HepG2 (cell line): Measurements from ENCODE around the gene EPHA2. TPM values are rescaled to one million over a fixed set of nuclear protein-coding genes. Genes with fewer than 3 reads are reported as not detected.

ENCODE experiments used
- ATAC-seq: fragments of 200-7000 bp; cut with Tn5 transposase; 3 replicates; pipeline ENCODE4 v1.9.1; 2020; ENCODE audit warnings: mild to moderate bottlenecking, moderate library complexity
- BruUV-seq: library from RNA; stranded (reverse); fragments of 400-500 nt; replicated peaks from 2 replicates; lab custom pipeline; 2021; lab: Mats Ljungman, UMichigan
- CTCF ChIA-PET: fragments of 300-600 bp; formaldehyde crosslinking; extraction: SDS; loops from one replicate; lab custom pipeline; 2021; ENCODE audit warnings: low total read pairs, inconsistent platforms, low intra/inter-chr PET ratio; lab: Yijun Ruan, JAX
- POLR2A ChIA-PET: fragments of 350-600 bp; sonication (Branson Sonifier 250); formaldehyde crosslinking; loops from one replicate; lab custom pipeline; 2020; ENCODE audit warnings: antibody characterized with exemption, inconsistent platforms; lab: Yijun Ruan, JAX
- DNase-seq: peaks from one replicate; pipeline ENCODE4 v3.0.0-alpha.2; 2015; ENCODE audit warnings: low spot score
- FAIRE-seq: peaks from 3 replicates; lab custom pipeline; 2011; peaks lifted over from hg19 to GRCh38; lab: Jason Lieb, UNC
- H2AFZ ChIP-seq: one replicate; pipeline ENCODE4 v1.6.1; 2011; ENCODE audit warnings: low read length, inconsistent platforms
- H3K27ac ChIP-seq: fragments of 300-600 bp; 3 replicates; pipeline ENCODE4 v1.8.0; 2011; ENCODE audit warnings: mixed run types, mild to moderate bottlenecking, mixed read lengths, low read length, inconsistent platforms; ENCODE audit not compliant: insufficient read depth; ENCODE audit errors: extremely low read length
- H3K27me3 ChIP-seq, 2 experiments: fragments of 200-600 bp in 1 of 2; 2 replicates in 1 of 2; 3 replicates in 1 of 2; pipeline versions ENCODE4 v1.6.0 to v1.8.0; 2011; ENCODE audit warnings: low read length in 2 of 2, mild to moderate bottlenecking in 2 of 2, moderate library complexity in 2 of 2, inconsistent platforms in 1 of 2; ENCODE audit not compliant: insufficient read depth in 2 of 2, control insufficient read depth in 1 of 2
- H3K36me3 ChIP-seq, 2 experiments: fragments of 200-600 bp in 1 of 2; replicated peaks in 1 of 2; 2 replicates in 1 of 2; 3 replicates in 1 of 2; pipeline versions ENCODE4 v1.5.1 to v1.8.0; 2011; ENCODE audit warnings: low read length in 2 of 2, inconsistent platforms in 1 of 2; ENCODE audit not compliant: insufficient read depth in 2 of 2, control insufficient read depth in 1 of 2
- H3K4me1 ChIP-seq: 2 replicates; pipeline ENCODE4 v1.5.1; 2012; ENCODE audit warnings: low read length, inconsistent platforms; ENCODE audit not compliant: insufficient read depth
- H3K4me2 ChIP-seq: 2 replicates; pipeline ENCODE4 v1.6.0; 2011; ENCODE audit warnings: low read depth, low read length, inconsistent platforms
- H3K4me3 ChIP-seq, 3 experiments: fragments of 200-600 bp in 1 of 3; sonication (generic), shearing (Covaris generic) in 1 of 3; replicated peaks in 1 of 3; 2 replicates each; pipeline ENCODE4 v1.5.1; 2011 to 2016; ENCODE audit warnings: low read length in 3 of 3, inconsistent platforms in 2 of 3, low read depth in 2 of 3, mild to moderate bottlenecking in 2 of 3, control low read depth in 1 of 3, mixed read lengths in 1 of 3; ENCODE audit not compliant: insufficient read depth in 1 of 3
- H3K79me2 ChIP-seq: one replicate; pipeline ENCODE4 v1.6.1; 2011; ENCODE audit warnings: low read length, inconsistent platforms; ENCODE audit not compliant: insufficient read depth
- H3K9ac ChIP-seq: 2 replicates; pipeline ENCODE4 v1.6.0; 2011; ENCODE audit warnings: mild to moderate bottlenecking, low read depth, low read length, inconsistent platforms; ENCODE audit not compliant: insufficient read depth
- H3K9me3 ChIP-seq: 2 replicates; pipeline ENCODE4 v1.5.1; 2012; ENCODE audit warnings: mild to moderate bottlenecking, low read length
- H4K20me1 ChIP-seq: 2 replicates; pipeline ENCODE4 v1.6.0; 2011; ENCODE audit warnings: inconsistent platforms, mild to moderate bottlenecking, low read length, moderate library complexity; ENCODE audit not compliant: insufficient read depth
- AGO1 ChIP-seq: fragments of 200-400 bp; formaldehyde crosslinking; IDR thresholded peaks from 2 replicates; pipeline ENCODE4 v1.6.1; 2017; ENCODE audit warnings: mild to moderate bottlenecking, low read depth, low read length, moderate library complexity; ENCODE audit not compliant: poor library complexity, severe bottlenecking
- CENPT ChIP-seq: sonication (generic); formaldehyde crosslinking; IDR thresholded peaks from 2 replicates; pipeline ENCODE4 v1.8.0; 2022; ENCODE audit warnings: low read depth, mild to moderate bottlenecking, moderate library complexity, missing genetic modification reagents
- FOXP1 ChIP-seq, 2 experiments: fragments of 450-650 bp in 1 of 2; IDR thresholded peaks; 2 replicates each; pipeline ENCODE4 v1.6.1; 2017 to 2018; ENCODE audit warnings: antibody characterized with exemption in 1 of 2
- GMEB1 ChIP-seq: sonication (generic); formaldehyde crosslinking; IDR thresholded peaks from 2 replicates; pipeline ENCODE4 v1.5.1; 2020; ENCODE audit warnings: missing genetic modification reagents, mild to moderate bottlenecking, borderline replicate concordance
- MLX ChIP-seq: IDR thresholded peaks from 2 replicates; pipeline ENCODE4 v1.6.1; 2016
- MYNN ChIP-seq: sonication (generic); formaldehyde crosslinking; IDR thresholded peaks from 2 replicates; pipeline ENCODE4 v1.4.0; 2020; ENCODE audit warnings: mild to moderate bottlenecking, low read depth, missing genetic modification reagents
- PHB2 ChIP-seq: fragments of 450-650 bp; IDR thresholded peaks from 2 replicates; pipeline ENCODE4 v1.6.1; 2018; ENCODE audit not compliant: partially characterized antibody
- RXRA ChIP-seq: sonication (generic); formaldehyde crosslinking; IDR thresholded peaks from 2 replicates; pipeline ENCODE4 v1.5.1; 2020; ENCODE audit warnings: missing genetic modification reagents
- SIX4 ChIP-seq: sonication (generic); formaldehyde crosslinking; IDR thresholded peaks from 2 replicates; pipeline ENCODE4 v1.4.0; 2020; ENCODE audit warnings: missing genetic modification reagents
- SKI ChIP-seq: fragments of 450-650 bp; IDR thresholded peaks from one replicate; pipeline ENCODE4 v1.6.1; 2018; ENCODE audit warnings: mild to moderate bottlenecking; ENCODE audit not compliant: partially characterized antibody
- ZNF225 ChIP-seq: sonication (generic); formaldehyde crosslinking; IDR thresholded peaks from 2 replicates; pipeline ENCODE4 v1.4.0; 2020; ENCODE audit warnings: mild to moderate bottlenecking, missing genetic modification reagents
- ZNF570 ChIP-seq: sonication (generic); formaldehyde crosslinking; IDR thresholded peaks from 2 replicates; pipeline ENCODE4 v1.4.0; 2020; ENCODE audit warnings: mild to moderate bottlenecking, missing genetic modification reagents, borderline replicate concordance
- ZNF572 ChIP-seq: sonication (generic); formaldehyde crosslinking; IDR thresholded peaks from 2 replicates; pipeline ENCODE4 v1.5.1; 2020; ENCODE audit warnings: mild to moderate bottlenecking, missing genetic modification reagents
- ZNF776 ChIP-seq: sonication (generic); formaldehyde crosslinking; IDR thresholded peaks from 2 replicates; pipeline ENCODE4 v1.4.0; 2020; ENCODE audit warnings: mild to moderate bottlenecking, missing genetic modification reagents
- ZSCAN9 ChIP-seq: IDR thresholded peaks from 2 replicates; pipeline ENCODE4 v1.6.1; 2016; ENCODE audit warnings: borderline replicate concordance
- WGBS: methylation state at CpG from one replicate; pipeline ENCODE4 v1.1.6; 2017; ENCODE audit warnings: low lambda C conversion rate; 5-methylcytosine and 5-hydroxymethylcytosine counted together
- in situ Hi-C: cut with HindIII; loops from 2 replicates; pipeline ENCODE4 v1.10.0; 2017; ENCODE audit warnings: low pct_unique_long_range_greater_than_20kb; ENCODE audit not compliant: extremely low pct_ligation_motif_present
- intact Hi-C: fragments of 100-400 bp; cut with micrococcal nuclease; formaldehyde crosslinking; loops from one replicate; pipeline ENCODE4 v1.10.0; 2022; ENCODE audit not compliant: unreplicated experiment
- polyA plus RNA-seq, 8 experiments: library from polyadenylated mRNA; depleted of rRNA in 3 of 8; stranded (reverse) in 7 of 8; unstranded in 1 of 8; fragments of >200 nt; fragmentation: Illumina TruSeq in 4 of 8; extraction: Trizol in 4 of 8; gene quantifications; 2 replicates each; pipeline versions ENCODE4 v1.2.1 to v1.2.3, GENCODE V29; 2011 to 2016; ENCODE audit warnings: low read depth in 4 of 8, missing spikeins in 1 of 8, mixed read lengths in 1 of 8; ENCODE audit not compliant: insufficient read depth in 1 of 8
- total RNA-seq, 5 experiments: library from RNA; depleted of rRNA; stranded (reverse); fragments of >200 nt; fragmentation: Illumina TruSeq; extraction: Trizol; gene quantifications; 2 replicates each; pipeline ENCODE4 v1.2.3, GENCODE V29; 2016; ENCODE audit warnings: low read depth in 1 of 5
- TF ChIP-seq, protein P1 (sequence below): sonication (generic); formaldehyde crosslinking; IDR thresholded peaks from 2 replicates; pipeline ENCODE4 v1.5.0; 2020; ENCODE audit warnings: missing genetic modification reagents, mild to moderate bottlenecking, borderline replicate concordance
- TF ChIP-seq, protein P2 (sequence below): sonication (generic); formaldehyde crosslinking; IDR thresholded peaks from 2 replicates; pipeline ENCODE4 v1.5.0; 2020; ENCODE audit warnings: missing genetic modification reagents
- TF ChIP-seq, protein P3 (sequence below): sonication (generic); formaldehyde crosslinking; IDR thresholded peaks from 2 replicates; pipeline ENCODE4 v1.5.1; 2020; ENCODE audit warnings: mild to moderate bottlenecking, missing genetic modification reagents, moderate library complexity
- TF ChIP-seq, protein P4 (sequence below): sonication (generic); formaldehyde crosslinking; IDR thresholded peaks from 2 replicates; pipeline ENCODE4 v1.9.0; 2021; ENCODE audit warnings: missing genetic modification reagents, borderline replicate concordance

Gene EPHA2
- total and polyA plus RNA-seq, 2 of the 13 experiments (the other 11 are each of a cell fraction or from before 2014, with no cell fraction given), result 33.6 to 53.6 TPM

- intact Hi-C loops, result no loop called here
- Histone ChIP-seq H3K9ac (no peak overlapping the region), H3K36me3 (no peaks in the 10 kb centered on the region), H3K27me3 (no peaks in the 10 kb centered on the region), H3K4me2 (no peak overlapping the region), H3K4me3 (no peak overlapping the region), H3K9me3 (no peaks in the 10 kb centered on the region), H4K20me1 (no peaks in the 10 kb centered on the region), H2AFZ (no peak overlapping the region), H3K27ac (no peak overlapping the region), H3K79me2 (no peaks in the 10 kb centered on the region), H3K4me1 (no peaks in the 10 kb centered on the region; the same call in 1 of the 2 replicates)
- BruUV-seq, result no TSS peak
- in situ Hi-C loops, result no loop called here
- POLR2A ChIA-PET, result no interaction called here
- WGBS, result no CpG with 5 or more reads among the region's 1 CpG
- DNase-seq (no peak), FAIRE-seq (no peak), ATAC-seq (no peak)
- CTCF ChIA-PET, result no interaction called here
- TF ChIP-seq ZNF570 (CRISPR knock-in tag) (no peak), ZNF225 (no peak), FOXP1 (IDR thresholded peaks at IDR 0.05) (no peak), FOXP1 (CRISPR knock-in tag; IDR thresholded peaks at IDR 0.05) (no peak), ZNF572 (CRISPR knock-in tag) (no peak), ZSCAN9 (no peak), MLX (CRISPR knock-in tag) (no peak), CENPT (CRISPR knock-in tag) (no peak), SIX4 (CRISPR knock-in tag) (no peak), RXRA (CRISPR knock-in tag) (no peak), AGO1 (no peak), MYNN (CRISPR knock-in tag) (no peak), ZNF776 (CRISPR knock-in tag) (no peak), GMEB1 (CRISPR knock-in tag) (no peak), PHB2 (no peak), SKI (no peak)
- TF ChIP-seq, protein P1, sequence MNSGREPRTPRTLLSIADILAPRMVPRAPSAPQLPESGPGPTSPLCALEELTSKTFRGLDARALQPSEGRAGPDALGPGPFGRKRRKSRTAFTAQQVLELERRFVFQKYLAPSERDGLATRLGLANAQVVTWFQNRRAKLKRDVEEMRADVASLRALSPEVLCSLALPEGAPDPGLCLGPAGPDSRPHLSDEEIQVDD, result no peak
- TF ChIP-seq, protein P2, sequence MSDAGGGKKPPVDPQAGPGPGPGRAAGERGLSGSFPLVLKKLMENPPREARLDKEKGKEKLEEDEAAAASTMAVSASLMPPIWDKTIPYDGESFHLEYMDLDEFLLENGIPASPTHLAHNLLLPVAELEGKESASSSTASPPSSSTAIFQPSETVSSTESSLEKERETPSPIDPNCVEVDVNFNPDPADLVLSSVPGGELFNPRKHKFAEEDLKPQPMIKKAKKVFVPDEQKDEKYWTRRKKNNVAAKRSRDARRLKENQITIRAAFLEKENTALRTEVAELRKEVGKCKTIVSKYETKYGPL, result no peak
- TF ChIP-seq, protein P3, sequence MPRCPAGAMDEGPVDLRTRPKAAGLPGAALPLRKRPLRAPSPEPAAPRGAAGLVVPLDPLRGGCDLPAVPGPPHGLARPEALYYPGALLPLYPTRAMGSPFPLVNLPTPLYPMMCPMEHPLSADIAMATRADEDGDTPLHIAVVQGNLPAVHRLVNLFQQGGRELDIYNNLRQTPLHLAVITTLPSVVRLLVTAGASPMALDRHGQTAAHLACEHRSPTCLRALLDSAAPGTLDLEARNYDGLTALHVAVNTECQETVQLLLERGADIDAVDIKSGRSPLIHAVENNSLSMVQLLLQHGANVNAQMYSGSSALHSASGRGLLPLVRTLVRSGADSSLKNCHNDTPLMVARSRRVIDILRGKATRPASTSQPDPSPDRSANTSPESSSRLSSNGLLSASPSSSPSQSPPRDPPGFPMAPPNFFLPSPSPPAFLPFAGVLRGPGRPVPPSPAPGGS, result no peak
- TF ChIP-seq, protein P4, sequence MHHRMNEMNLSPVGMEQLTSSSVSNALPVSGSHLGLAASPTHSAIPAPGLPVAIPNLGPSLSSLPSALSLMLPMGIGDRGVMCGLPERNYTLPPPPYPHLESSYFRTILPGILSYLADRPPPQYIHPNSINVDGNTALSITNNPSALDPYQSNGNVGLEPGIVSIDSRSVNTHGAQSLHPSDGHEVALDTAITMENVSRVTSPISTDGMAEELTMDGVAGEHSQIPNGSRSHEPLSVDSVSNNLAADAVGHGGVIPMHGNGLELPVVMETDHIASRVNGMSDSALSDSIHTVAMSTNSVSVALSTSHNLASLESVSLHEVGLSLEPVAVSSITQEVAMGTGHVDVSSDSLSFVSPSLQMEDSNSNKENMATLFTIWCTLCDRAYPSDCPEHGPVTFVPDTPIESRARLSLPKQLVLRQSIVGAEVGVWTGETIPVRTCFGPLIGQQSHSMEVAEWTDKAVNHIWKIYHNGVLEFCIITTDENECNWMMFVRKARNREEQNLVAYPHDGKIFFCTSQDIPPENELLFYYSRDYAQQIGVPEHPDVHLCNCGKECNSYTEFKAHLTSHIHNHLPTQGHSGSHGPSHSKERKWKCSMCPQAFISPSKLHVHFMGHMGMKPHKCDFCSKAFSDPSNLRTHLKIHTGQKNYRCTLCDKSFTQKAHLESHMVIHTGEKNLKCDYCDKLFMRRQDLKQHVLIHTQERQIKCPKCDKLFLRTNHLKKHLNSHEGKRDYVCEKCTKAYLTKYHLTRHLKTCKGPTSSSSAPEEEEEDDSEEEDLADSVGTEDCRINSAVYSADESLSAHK (CRISPR knock-in tag), result no peak
These were observed 43.3 kb upstream of the EPHA2 start for GRCh38 chr1:16199157-16199501.
